ENCODE data around the gene ZC3H12D.

Gene ZC3H12D

DNA sequence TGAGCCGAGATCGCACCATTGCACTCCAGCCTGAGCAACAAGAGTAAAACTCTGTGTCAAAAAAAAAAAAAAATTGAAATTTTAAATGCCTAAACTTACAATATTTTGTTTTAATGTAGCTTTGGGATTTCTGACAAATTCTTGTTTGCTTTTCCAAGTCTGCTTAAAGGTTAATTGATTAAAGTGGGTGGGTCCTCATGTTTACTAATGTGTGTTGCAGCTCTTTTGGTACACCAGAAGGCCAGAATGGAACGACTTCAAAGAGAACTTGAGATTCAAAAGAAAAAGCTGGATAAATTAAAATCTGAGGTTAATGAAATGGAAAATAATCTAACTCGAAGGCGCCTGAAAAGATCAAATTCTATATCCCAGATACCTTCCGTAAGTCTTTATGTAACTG lies 87.4 kb downstream of the ZC3H12D start:
- Histone ChIP-seq H3K9ac (ENCODE audit: low read depth in 1 of 2, low read length in 2 of 2) (no peak overlapping the region), H3K4me3 (ENCODE audit: low read length in 2 of 2) (no peak overlapping the region), H3K27me3 (ENCODE audit: control insufficient read depth in 2 of 2, insufficient read depth in 2 of 2, low read length in 2 of 2) (no peaks in the 10 kb centered on the region), H3K36me3 (ENCODE audit: control insufficient read depth in 2 of 2, insufficient read depth in 2 of 2, low read length in 2 of 2) (peaks cover 15 to 19% of the 10 kb centered on the region in 2 donors), H3K27ac (ENCODE audit: low read depth in 2 of 2, low read length in 2 of 2) (no peak overlapping the region), H3K9me3 (ENCODE audit: control insufficient read depth in 2 of 2, low read length in 2 of 2) (no peaks in the 10 kb centered on the region), H3K4me1 (ENCODE audit: control insufficient read depth in 2 of 2, insufficient read depth in 2 of 2, low read length in 2 of 2) (no peaks in the 10 kb centered on the region)

Measured in mucosa of rectum (tissue), 2 donors.